ENCODE results near the gene CDAN1. TPM values are rescaled to one million over a fixed set of nuclear protein-coding genes. Genes with fewer than 3 reads are reported as not detected.

CDAN1 gene
- total RNA-seq, 5 donors from 2014 or later (not counting 1 experiment from before 2014, with no cell fraction given) = 28.2 to 45.7 (median 33.3) TPM

DNA sequence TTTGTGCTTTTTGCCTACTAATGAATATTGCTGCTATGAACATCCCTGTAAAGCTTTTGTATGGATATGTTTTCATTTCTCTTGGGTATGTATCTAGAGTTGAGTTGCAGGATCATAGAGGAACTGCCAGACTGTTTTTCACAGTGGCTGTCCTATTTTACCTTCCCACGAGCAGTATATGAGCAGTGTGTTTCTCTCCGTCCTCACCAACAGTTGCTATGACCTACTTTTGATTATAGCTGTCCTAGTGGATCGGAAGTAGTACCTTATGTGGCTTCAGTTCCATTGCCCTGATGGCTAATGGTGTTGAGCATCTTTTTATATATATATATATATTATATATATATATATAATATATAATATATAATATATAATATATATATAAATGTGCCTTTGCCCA lies 25.2 kb downstream of the CDAN1 start:
- ATAC-seq (replicated peaks in 1 of 4) = no peak
- H3K27ac Mint-ChIP-seq = no peak overlapping the region

DNA sequence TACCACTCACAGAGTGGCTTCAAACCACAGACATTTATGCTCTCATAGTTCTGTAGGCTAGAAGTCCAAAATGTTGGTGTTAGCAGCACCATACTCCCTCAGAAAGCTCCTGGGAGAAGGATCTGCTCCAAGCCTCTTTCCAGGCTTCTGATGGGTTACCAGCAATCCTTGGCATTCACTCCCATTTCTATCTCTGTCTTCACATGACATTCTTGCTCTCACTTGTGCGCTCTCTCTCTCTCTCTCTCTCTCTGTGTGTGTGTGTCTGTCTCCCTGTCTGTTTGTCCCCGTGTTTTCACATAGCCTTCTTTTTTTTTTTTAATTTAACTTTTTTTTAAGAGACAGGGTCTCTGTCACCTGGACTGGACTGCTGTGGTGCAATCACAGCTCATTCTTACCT lies 26.3 kb downstream of the CDAN1 start:
- no peaks in the 10 kb centered on the region for H3K36me3 ChIP-seq (ENCODE audit: control insufficient read depth in 2 of 2, extremely low read depth in 1 of 2, insufficient read depth in 1 of 2, low read length in 1 of 2)
- no peaks in the 10 kb centered on the region for H3K9me3 ChIP-seq
- ATAC-seq (replicated peaks in 1 of 4) (no peak), DNase-seq (no peak)
- ChIA-PET POLR2A (interaction anchor here in 1 of 2 donors (0.5 kb wide), 1 partner anchor 12 kb away, joined by 6 read pairs; no protein-coding TSS in a partner anchor), CTCF (no interaction called here)
- Mint-ChIP-seq H3K27me3 (no peaks in the 10 kb centered on the region), H3K9me3 (no peaks in the 10 kb centered on the region), H3K36me3 (no peaks in the 10 kb centered on the region), H3K4me1 (peaks cover 0 to 5% (median 0%) of the 10 kb centered on the region in 3 donors), H3K4me3 (no peak overlapping the region), H3K27ac (no peak overlapping the region)
- H3K4me1 ChIP-seq (ENCODE audit: control insufficient read depth in 1 of 2, extremely low read depth in 1 of 2, insufficient read depth in 2 of 2, low read length in 2 of 2) = no peaks in the 10 kb centered on the region
- no peak overlapping the region for H3K27ac ChIP-seq (ENCODE audit: low read length)
- no CpG with 5 or more reads among the region's 2 CpGs for WGBS (ENCODE audit: insufficient coverage)
- H3K4me3 ChIP-seq (ENCODE audit: control insufficient read depth in 1 of 2, extremely low read depth in 1 of 2, low read length in 1 of 2) = no peak overlapping the region
- H3K27me3 ChIP-seq (replicated peaks in 1 of 2; ENCODE audit: control insufficient read depth in 2 of 2, extremely low read depth in 1 of 2, insufficient read depth in 2 of 2, low read length in 1 of 2) = no peaks in the 10 kb centered on the region

More for the DNA sequence above, 25.2 kb downstream of the CDAN1 start:
- no peak overlapping the region for H3K27ac ChIP-seq (ENCODE audit: low read length)
- DNase-seq = no peak
- Mint-ChIP-seq H3K4me3 (no peak overlapping the region), H3K4me1 (peaks cover 0 to 5% (median 0%) of the 10 kb centered on the region in 3 donors), H3K27me3 (no peaks in the 10 kb centered on the region), H3K36me3 (no peaks in the 10 kb centered on the region), H3K9me3 (no peaks in the 10 kb centered on the region)
- no peak overlapping the region for H3K4me3 ChIP-seq (ENCODE audit: control insufficient read depth in 1 of 2, extremely low read depth in 1 of 2, low read length in 1 of 2)
- no CpG with 5 or more reads among the region's 3 CpGs for WGBS (ENCODE audit: insufficient coverage)
- POLR2A ChIA-PET = no interaction called here
- no peaks in the 10 kb centered on the region for H3K36me3 ChIP-seq (ENCODE audit: control insufficient read depth in 2 of 2, extremely low read depth in 1 of 2, insufficient read depth in 1 of 2, low read length in 1 of 2)
- no peaks in the 10 kb centered on the region for H3K9me3 ChIP-seq
- no peaks in the 10 kb centered on the region for H3K4me1 ChIP-seq (ENCODE audit: control insufficient read depth in 1 of 2, extremely low read depth in 1 of 2, insufficient read depth in 2 of 2, low read length in 2 of 2)
- CTCF ChIA-PET = interaction anchor here in 1 of 2 donors (0.6 kb wide), 2 partner anchors 10 to 456 kb away, joined by 3 read pairs; no protein-coding TSS in a partner anchor
- no peaks in the 10 kb centered on the region for H3K27me3 ChIP-seq (replicated peaks in 1 of 2; ENCODE audit: control insufficient read depth in 2 of 2, extremely low read depth in 1 of 2, insufficient read depth in 2 of 2, low read length in 1 of 2)

GRCh38 chr15:42707873-42708544 lies 28.9 kb downstream of the CDAN1 start:
- peak in 1 of 4 experiments; percentile 24 for ATAC-seq (replicated peaks in 1 of 4)
- H3K27me3 Mint-ChIP-seq = no peaks in the 10 kb centered on the region
- peaks cover 0 to 3% of the 10 kb centered on the region in 2 experiments for H3K4me1 ChIP-seq (ENCODE audit: control insufficient read depth in 1 of 2, extremely low read depth in 1 of 2, insufficient read depth in 2 of 2, low read length in 2 of 2)
- no peak overlapping the region for H3K4me3 Mint-ChIP-seq
- H3K4me3 ChIP-seq (ENCODE audit: control insufficient read depth in 1 of 2, extremely low read depth in 1 of 2, low read length in 1 of 2) = no peak overlapping the region
- no peak for DNase-seq
- H3K9me3 Mint-ChIP-seq = no peaks in the 10 kb centered on the region
- ChIA-PET CTCF (interaction anchor here (0.6 to 0.7 kb wide), 3 partner anchors 91 to 312 kb away, joined by 3 to 7 read pairs (median 5); no protein-coding TSS in a partner anchor), POLR2A (no interaction called here)
- H3K27me3 ChIP-seq (replicated peaks in 1 of 2; ENCODE audit: control insufficient read depth in 2 of 2, extremely low read depth in 1 of 2, insufficient read depth in 2 of 2, low read length in 1 of 2) = no peaks in the 10 kb centered on the region
- H3K36me3 ChIP-seq (ENCODE audit: control insufficient read depth in 2 of 2, extremely low read depth in 1 of 2, insufficient read depth in 1 of 2, low read length in 1 of 2) = no peaks in the 10 kb centered on the region
- H3K9me3 ChIP-seq = no peaks in the 10 kb centered on the region
- no peaks in the 10 kb centered on the region for H3K36me3 Mint-ChIP-seq
- peak overlapping the region in 1 of 2 donors; percentile 29 for H3K27ac Mint-ChIP-seq
- peaks cover 0 to 5% (median 0%) of the 10 kb centered on the region in 3 donors for H3K4me1 Mint-ChIP-seq
- no peak overlapping the region for H3K27ac ChIP-seq (ENCODE audit: low read length)
- WGBS (ENCODE audit: insufficient coverage) = 89% methylated on average over 2 of the region's 3 CpGs

GRCh38 chr15:42707068-42707467 lies 29.9 kb downstream of the CDAN1 start:
- no peaks in the 10 kb centered on the region for H3K36me3 Mint-ChIP-seq
- Histone ChIP-seq H3K9me3 (no peaks in the 10 kb centered on the region), H3K4me1 (ENCODE audit: control insufficient read depth in 1 of 2, extremely low read depth in 1 of 2, insufficient read depth in 2 of 2, low read length in 2 of 2) (peaks cover 0 to 3% of the 10 kb centered on the region in 2 experiments), H3K4me3 (ENCODE audit: control insufficient read depth in 1 of 2, extremely low read depth in 1 of 2, low read length in 1 of 2) (no peak overlapping the region), H3K27me3 (replicated peaks in 1 of 2; ENCODE audit: control insufficient read depth in 2 of 2, extremely low read depth in 1 of 2, insufficient read depth in 2 of 2, low read length in 1 of 2) (no peaks in the 10 kb centered on the region), H3K36me3 (ENCODE audit: control insufficient read depth in 2 of 2, extremely low read depth in 1 of 2, insufficient read depth in 1 of 2, low read length in 1 of 2) (no peaks in the 10 kb centered on the region), H3K27ac (ENCODE audit: low read length) (no peak overlapping the region)
- H3K27ac Mint-ChIP-seq = no peak overlapping the region
- no CpG with 5 or more reads among the region's 2 CpGs for WGBS (ENCODE audit: insufficient coverage)
- H3K27me3 Mint-ChIP-seq = no peaks in the 10 kb centered on the region
- no peak for DNase-seq
- peaks cover 0 to 5% (median 0%) of the 10 kb centered on the region in 3 donors for H3K4me1 Mint-ChIP-seq
- no peaks in the 10 kb centered on the region for H3K9me3 Mint-ChIP-seq
- no peak for ATAC-seq (replicated peaks in 1 of 4)
- no peak overlapping the region for H3K4me3 Mint-ChIP-seq
- ChIA-PET CTCF (interaction anchor here (0.7 kb wide), 2 partner anchors 204 to 313 kb away, joined by 5 to 7 read pairs; no protein-coding TSS in a partner anchor), POLR2A (no interaction called here)

GRCh38 chr15:42705336-42705735 lies 31.6 kb downstream of the CDAN1 start:
- Mint-ChIP-seq H3K9me3 (no peaks in the 10 kb centered on the region), H3K4me1 (peaks cover 0 to 5% (median 0%) of the 10 kb centered on the region in 3 donors), H3K4me3 (no peak overlapping the region), H3K27me3 (no peaks in the 10 kb centered on the region), H3K27ac (no peak overlapping the region), H3K36me3 (no peaks in the 10 kb centered on the region)
- H3K4me1 ChIP-seq (ENCODE audit: control insufficient read depth in 1 of 2, extremely low read depth in 1 of 2, insufficient read depth in 2 of 2, low read length in 2 of 2) = peaks cover 0 to 3% of the 10 kb centered on the region in 2 experiments
- H3K27ac ChIP-seq (ENCODE audit: low read length) = no peak overlapping the region
- no peak for DNase-seq
- ChIA-PET POLR2A (interaction anchor here in 1 of 2 donors (0.6 kb wide), 1 partner anchor 56 kb away, joined by 8 read pairs; no protein-coding TSS in a partner anchor), CTCF (no interaction called here)
- 92% methylated on average over 2 of the region's 5 CpGs for WGBS (ENCODE audit: insufficient coverage)
- H3K27me3 ChIP-seq (replicated peaks in 1 of 2; ENCODE audit: control insufficient read depth in 2 of 2, extremely low read depth in 1 of 2, insufficient read depth in 2 of 2, low read length in 1 of 2) = no peaks in the 10 kb centered on the region
- H3K4me3 ChIP-seq (ENCODE audit: control insufficient read depth in 1 of 2, extremely low read depth in 1 of 2, low read length in 1 of 2) = no peak overlapping the region
- H3K9me3 ChIP-seq = no peaks in the 10 kb centered on the region
- no peak for ATAC-seq (replicated peaks in 1 of 4)
- H3K36me3 ChIP-seq (ENCODE audit: control insufficient read depth in 2 of 2, extremely low read depth in 1 of 2, insufficient read depth in 1 of 2, low read length in 1 of 2) = no peaks in the 10 kb centered on the region

DNA sequence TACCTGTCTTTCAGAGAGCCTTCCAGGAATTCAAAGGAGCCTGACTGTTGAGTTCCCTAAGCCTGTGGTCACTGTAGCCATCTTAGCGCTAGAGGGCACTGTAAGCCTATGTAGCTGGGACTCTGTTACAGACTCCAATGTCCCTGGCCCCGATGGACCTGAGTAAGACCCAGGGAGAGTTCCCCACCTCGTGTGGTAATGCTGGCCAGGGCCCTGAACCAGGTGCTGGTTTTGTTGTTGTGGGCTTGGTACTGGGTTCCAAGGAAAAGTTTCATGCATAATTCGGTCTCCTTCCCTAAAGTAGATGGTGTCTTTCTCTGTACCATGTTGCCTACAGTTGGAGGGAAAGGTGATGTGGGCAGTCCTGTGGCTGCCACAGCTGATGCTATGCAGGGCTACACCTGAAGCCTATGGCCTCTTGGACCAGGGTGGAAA lies 32.4 kb downstream of the CDAN1 start:
- H3K4me3 Mint-ChIP-seq = no peak overlapping the region
- DNase-seq (peak in 34 of 35 experiments; percentile 17 to 78 (median 40)), ATAC-seq (replicated peaks in 1 of 4) (peak; percentile 87 to 91 (median 88))
- H3K4me1 ChIP-seq (ENCODE audit: control insufficient read depth in 1 of 2, extremely low read depth in 1 of 2, insufficient read depth in 2 of 2, low read length in 2 of 2) = peaks cover 0 to 3% of the 10 kb centered on the region in 2 experiments
- ChIA-PET CTCF (interaction anchor here in 1 of 2 donors (0.5 to 0.6 kb wide), 2 partner anchors 50 to 218 kb away, joined by 3 read pairs; no protein-coding TSS in a partner anchor), POLR2A (no interaction called here)
- WGBS (ENCODE audit: insufficient coverage) = 71% methylated on average over 2 of the region's 4 CpGs
- H3K9me3 ChIP-seq = no peaks in the 10 kb centered on the region
- H3K27ac Mint-ChIP-seq = no peak overlapping the region
- peaks cover 0 to 5% (median 0%) of the 10 kb centered on the region in 3 donors for H3K4me1 Mint-ChIP-seq
- no peaks in the 10 kb centered on the region for H3K27me3 ChIP-seq (replicated peaks in 1 of 2; ENCODE audit: control insufficient read depth in 2 of 2, extremely low read depth in 1 of 2, insufficient read depth in 2 of 2, low read length in 1 of 2)
- H3K27ac ChIP-seq (ENCODE audit: low read length) = no peak overlapping the region
- H3K36me3 ChIP-seq (ENCODE audit: control insufficient read depth in 2 of 2, extremely low read depth in 1 of 2, insufficient read depth in 1 of 2, low read length in 1 of 2) = no peaks in the 10 kb centered on the region
- H3K4me3 ChIP-seq (ENCODE audit: control insufficient read depth in 1 of 2, extremely low read depth in 1 of 2, low read length in 1 of 2) = no peak overlapping the region
- no peaks in the 10 kb centered on the region for H3K9me3 Mint-ChIP-seq
- no peaks in the 10 kb centered on the region for H3K27me3 Mint-ChIP-seq
- no peaks in the 10 kb centered on the region for H3K36me3 Mint-ChIP-seq

Data from T-cell (primary cell).